ENCODE measurements around the gene B3GAT2. TPM values are rescaled to one million over a fixed set of nuclear protein-coding genes. Genes with fewer than 3 reads are reported as not detected.
"Not testable (repeated sequence)": the region's sequence is repeated elsewhere in the genome, so short reads cannot be mapped to it uniquely, and the experiment has no call there.

The B3GAT2 gene, protein sequence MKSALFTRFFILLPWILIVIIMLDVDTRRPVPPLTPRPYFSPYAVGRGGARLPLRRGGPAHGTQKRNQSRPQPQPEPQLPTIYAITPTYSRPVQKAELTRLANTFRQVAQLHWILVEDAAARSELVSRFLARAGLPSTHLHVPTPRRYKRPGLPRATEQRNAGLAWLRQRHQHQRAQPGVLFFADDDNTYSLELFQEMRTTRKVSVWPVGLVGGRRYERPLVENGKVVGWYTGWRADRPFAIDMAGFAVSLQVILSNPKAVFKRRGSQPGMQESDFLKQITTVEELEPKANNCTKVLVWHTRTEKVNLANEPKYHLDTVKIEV
- 0.13 TPM for polyA plus RNA-seq (2013, experiment 1 of 2; ENCODE audit: insufficient read length)
- polyA plus RNA-seq (2013, experiment 2 of 2; ENCODE audit: insufficient read length) = 0.13 TPM

- peak; percentile 17 for DNase-seq
These were observed at the start of gene B3GAT2 for GRCh38 chr6:70956451-70957283. Gene B3GAT2 (minus strand): TSS chr6:70957060. CDS start chr6:70956429, 631 bp downstream.

GRCh38 chr6:70998148-70998547 is 41.3 kb upstream of the B3GAT2 start:
- no peak for DNase-seq

DNA sequence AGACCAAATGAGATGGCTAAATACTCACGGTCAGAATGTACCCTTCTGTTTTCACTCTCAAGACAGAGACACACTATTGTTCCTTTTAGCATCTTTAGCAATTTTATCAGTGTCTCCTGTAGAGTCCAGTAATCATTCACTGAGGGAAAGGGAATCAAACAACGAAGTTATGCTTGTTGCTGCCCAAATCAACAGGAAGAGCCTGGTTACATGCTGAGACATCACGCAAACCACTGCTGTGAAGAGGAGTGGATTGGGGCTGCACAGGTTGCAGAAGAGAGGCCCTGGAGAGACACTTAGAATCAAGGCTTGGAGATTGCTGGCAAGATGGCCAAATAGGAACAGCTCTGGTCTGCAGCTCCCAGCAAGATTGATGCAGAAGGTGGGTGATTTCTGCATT is 40.5 kb upstream of the B3GAT2 start:
- DNase-seq = no peak

DNA sequence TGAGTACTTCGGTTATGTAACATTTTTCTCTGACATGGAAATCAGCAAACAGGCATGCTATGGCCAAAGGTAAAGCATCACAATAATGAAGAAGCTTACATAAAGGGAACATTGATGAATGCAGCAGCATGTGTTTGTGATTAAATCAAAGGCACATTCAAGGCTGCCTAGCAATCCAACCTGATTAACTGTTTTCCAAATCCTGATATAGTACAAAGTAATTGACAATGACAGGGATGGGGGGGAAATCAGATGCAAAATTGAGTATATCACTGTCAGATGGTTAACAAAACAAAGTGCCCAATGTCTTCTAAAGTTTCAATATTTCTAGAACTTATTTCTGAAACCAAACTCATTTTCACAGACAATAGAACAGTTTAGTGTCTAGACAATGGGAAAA is 39.2 kb upstream of the B3GAT2 start:
- no peak for DNase-seq

GRCh38 chr6:70995411-70995810 is 38.6 kb upstream of the B3GAT2 start:
- DNase-seq = no peak

DNA sequence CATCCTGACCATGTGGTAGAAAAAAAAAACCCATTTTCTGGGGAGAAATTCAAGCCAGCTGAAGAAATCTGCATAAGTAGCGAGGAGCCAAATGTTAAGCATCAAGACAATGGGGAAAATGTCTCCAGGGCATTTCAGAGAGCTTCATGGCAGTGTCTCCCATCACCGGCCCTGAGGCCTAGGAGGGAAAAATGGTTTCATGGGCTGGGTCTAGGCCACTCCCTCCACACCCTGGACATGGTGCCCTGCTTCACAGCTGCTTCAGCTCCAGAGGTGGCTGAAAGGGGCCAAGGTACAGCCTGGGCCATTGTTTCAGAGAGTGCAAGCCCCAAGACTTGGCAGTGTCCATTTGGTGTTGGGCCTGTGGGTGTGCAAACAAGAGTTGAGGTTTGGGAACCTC is 34.4 kb upstream of the B3GAT2 start:
- no peak for DNase-seq

GRCh38 chr6:70985156-70985555 is 28.3 kb upstream of the B3GAT2 start:
- no peak for DNase-seq

DNA sequence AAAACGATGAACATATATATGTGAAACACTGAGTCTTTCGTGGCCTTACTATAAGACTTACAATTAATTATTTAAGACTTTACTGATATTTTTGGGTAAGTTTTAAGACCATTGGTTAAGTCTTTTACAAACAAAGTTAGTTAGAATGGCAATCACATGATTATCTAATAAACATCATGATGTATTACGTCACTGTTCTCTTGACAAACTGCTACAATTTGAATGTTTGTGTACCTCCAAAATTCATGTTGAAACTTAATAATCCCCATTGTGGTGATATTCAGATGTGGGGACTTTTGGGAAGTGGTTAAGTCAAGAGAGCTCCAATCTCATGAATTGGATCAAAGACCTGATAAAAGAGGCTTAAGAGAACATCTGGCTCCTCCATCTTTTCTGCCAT is 25.9 kb upstream of the B3GAT2 start:
- DNase-seq = no peak

DNA sequence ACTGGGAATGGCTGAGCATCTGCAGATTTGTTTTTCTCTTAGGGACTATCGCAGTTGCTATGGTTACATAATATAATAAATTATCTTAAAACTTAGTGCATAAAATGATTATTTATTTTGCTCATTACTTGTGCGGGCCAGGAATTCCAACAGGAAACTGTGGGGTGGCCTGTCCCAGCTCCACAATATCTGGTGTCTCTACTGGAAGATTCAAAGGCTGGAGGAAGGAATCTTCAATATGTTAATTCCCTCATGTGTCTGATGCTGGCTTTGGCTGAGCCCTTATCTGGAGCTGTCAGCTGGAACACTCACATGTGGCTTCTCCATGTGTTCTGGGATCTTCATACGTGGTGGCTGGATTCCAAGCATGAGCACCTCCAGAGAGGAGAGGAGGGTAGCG is 23.9 kb upstream of the B3GAT2 start:
- DNase-seq = no peak

GRCh38 chr6:70973604-70974003 is 16.7 kb upstream of the B3GAT2 start:
- no peak for DNase-seq

DNA sequence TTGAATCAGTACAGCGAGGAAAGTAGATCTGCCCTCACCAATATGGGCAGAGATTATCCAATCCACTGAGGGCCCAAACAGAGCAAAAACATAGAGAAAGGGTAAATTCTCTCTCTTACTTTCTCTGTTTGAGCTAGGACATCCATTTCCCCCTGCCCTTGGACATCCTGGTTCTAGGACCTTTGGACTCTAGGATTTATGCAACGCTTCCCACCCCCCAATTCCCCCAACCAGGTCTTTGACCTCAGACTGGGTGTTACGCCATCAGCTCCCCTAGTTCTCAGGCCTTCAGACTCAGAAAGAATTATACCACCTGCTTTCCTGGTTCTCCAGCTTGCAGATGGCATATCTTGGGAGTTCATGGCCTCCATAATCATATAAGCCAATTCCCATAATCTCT is 10.2 kb upstream of the B3GAT2 start:
- no peak for DNase-seq

DNA sequence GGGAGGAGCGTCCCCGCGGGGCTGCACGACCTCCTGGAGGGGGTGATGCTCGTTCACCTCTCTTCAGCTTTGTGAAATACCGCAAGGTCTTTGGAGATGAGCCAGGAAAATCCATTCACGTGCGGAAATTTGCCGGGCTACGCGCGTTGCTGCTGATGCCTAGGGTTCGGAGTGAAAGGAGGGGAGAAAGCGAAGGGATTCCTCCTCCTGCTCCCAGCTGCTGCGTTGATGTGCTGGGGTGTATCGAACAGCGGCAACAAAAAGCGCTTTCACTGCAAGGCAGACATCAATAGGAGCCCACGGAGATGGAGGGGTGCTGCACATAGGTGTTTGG is 391 bp upstream of the B3GAT2 start:
- DNase-seq = no peak

DNA sequence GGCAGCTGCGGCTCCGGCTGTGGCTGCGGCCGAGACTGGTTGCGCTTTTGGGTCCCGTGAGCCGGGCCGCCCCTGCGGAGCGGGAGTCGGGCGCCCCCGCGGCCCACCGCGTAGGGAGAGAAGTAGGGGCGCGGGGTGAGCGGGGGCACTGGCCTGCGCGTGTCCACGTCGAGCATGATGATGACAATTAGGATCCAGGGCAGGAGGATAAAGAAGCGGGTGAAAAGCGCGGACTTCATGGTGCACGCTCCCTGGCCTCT is 739 bp downstream of the B3GAT2 start:
- no peak for DNase-seq

DNA sequence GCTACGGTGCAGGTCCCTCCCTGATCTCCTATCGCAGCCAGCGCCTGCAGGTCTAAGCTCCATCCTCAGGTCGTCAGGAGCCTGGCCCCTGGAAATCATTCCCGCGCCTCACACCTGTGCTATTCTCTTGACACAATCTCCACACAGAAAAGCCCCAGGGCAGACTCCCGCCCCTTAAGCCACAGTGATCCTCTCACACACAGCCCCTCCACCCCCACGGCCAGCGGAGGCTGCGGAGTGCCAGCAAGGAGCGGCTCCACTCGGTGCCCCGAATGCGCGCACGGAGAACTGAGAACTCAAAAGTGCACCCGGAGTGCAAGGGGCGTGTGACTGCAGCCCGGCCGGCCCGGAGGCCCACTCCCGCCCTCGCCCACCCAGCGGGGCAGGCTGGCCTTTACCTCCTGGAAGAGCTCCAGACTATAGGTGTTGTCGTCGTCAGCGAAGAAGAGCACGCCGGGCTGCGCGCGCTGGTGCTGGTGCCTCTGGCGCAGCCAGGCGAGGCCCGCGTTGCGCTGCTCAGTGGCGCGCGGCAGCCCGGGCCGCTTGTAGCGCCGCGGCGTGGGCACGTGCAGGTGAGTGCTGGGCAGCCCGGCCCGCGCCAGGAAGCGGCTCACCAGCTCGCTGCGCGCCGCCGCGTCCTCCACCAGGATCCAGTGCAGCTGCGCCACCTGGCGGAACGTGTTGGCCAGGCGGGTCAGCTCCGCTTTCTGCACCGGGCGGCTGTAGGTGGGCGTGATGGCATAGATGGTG is 1.2 kb downstream of the B3GAT2 start:
- DNase-seq = peak; percentile 67

GRCh38 chr6:70954750-70955149 is 2.1 kb downstream of the B3GAT2 start:
- no peak for DNase-seq

DNA sequence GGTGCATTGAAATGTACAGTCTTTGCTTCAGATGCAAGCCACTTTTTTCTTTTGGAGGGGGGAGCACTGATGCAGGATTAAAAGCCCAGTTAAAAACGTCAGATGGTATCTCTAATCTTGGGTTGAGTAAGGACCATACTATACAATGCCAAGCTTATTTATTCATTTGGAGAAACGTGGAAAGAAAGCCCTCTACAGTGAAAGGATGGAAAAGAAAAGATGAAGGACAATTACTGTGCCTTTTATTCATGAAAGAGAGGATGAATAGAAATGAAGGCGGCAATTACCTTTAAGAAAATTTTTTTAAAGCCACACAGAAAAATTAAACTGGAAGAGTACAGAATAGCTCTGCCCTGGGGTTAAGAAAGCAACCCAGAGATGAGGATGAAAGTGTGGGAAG is 2.7 kb downstream of the B3GAT2 start:
- DNase-seq = no peak

DNA sequence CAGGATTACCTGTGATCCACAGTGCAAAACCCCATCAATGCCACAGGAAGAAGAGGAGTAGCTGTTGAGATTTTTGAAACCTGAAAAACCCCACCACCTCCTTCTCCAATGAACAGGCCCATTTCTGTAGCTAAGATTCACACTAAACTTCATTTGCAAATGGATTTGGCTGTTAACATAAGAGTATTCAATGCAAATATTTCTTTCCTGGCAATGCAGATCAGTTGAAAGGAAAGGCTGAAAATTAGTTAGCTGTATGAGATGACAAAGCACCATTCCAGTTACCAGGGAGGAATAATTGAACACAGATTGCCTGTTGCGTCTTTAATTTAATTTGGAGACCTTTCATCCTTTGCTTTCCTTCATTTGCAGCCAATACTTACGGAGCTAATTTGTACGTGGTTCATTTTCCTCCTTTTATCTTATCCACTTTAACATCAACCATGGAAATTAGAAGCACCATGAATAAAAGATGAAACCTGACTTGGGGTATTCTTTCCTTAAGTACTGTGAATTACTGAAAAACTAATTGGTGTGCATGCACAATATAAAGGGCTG is 4.2 kb downstream of the B3GAT2 start:
- DNase-seq = no peak

- not testable (repeated sequence) for DNase-seq
These were observed 12.5 kb downstream of the B3GAT2 start for GRCh38 chr6:70944321-70944720.

- no peak for DNase-seq
These were observed 23.0 kb downstream of the B3GAT2 start for GRCh38 chr6:70933853-70934252.

GRCh38 chr6:70905742-70906141 is 51.1 kb downstream of the B3GAT2 start:
- DNase-seq = no peak

DNA sequence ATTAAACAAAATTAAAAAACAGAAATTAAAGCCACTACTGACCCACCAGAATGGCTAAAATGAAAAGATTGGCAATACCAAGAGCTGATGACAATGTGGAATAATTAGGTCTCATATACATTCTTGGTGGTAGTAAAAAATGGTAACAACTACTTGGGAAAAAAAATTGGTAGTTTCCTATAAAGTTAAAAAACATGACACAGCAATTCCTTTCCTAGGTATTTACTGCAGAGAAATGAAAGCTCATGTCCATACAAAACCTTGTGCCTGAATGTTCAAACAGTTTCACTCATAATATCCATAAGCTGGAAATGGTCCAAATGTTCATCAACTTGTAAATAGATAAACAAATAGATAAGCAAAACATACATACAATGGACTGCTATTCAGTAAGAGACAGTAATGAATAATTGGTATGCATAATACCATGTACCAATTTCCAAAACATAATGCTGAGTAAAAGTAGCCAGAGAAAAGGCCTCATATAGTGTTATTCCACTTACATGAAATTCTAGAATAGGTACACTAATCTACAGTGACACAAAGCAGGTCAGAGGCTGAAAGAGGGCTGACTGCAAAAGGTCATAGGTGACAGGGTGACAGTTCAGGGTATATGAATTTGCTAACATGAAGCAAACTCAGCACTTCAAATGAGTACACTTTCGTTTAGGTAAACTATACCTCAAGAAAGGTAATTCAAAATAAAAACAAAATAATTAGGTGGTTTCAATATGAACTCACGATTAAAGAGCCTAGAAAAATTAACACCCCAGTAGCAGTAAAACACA is 53.0 kb downstream of the B3GAT2 start:
- DNase-seq = no peak

GRCh38 chr6:70901324-70901723 is 55.5 kb downstream of the B3GAT2 start:
- no peak for DNase-seq

All from fibroblast of skin of back (primary cell).